IMR-90 (cell line): ENCODE measurements around the gene RPN1. TPM values are rescaled to one million over a fixed set of nuclear protein-coding genes. Genes with fewer than 3 reads are reported as not detected.

Experiments
- ATAC-seq: fragments of 200-7000 bp; cut with Tn5 transposase; 2 replicates; pipeline ENCODE4 v1.9.1; 2020; ENCODE audit warnings: low read depth, mild to moderate bottlenecking, moderate library complexity
- BruUV-seq: library from RNA; stranded (reverse); fragments of 400-500 nt; replicated peaks from 2 replicates; lab custom pipeline; 2021; lab: Mats Ljungman, UMichigan
- CTCF ChIA-PET: fragments of 300-600 bp; formaldehyde crosslinking; extraction: SDS; loops from one replicate; lab custom pipeline; 2021; ENCODE audit warnings: antibody characterized with exemption; lab: Yijun Ruan, JAX
- POLR2A ChIA-PET: fragments of 300-600 bp; sonication (Branson Sonifier 250); formaldehyde crosslinking; loops from one replicate; lab custom pipeline; 2022; ENCODE audit warnings: antibody characterized with exemption; ENCODE audit not compliant: unreplicated experiment; lab: Charles Lee
- DNase-seq: peaks from one replicate; pipeline ENCODE4 v3.0.0; 2013
- H2AFZ ChIP-seq: replicated peaks from 2 replicates; pipeline ENCODE3; 2013; ENCODE audit warnings: low read length, mild to moderate bottlenecking; ENCODE audit not compliant: poor library complexity
- H2AK5ac ChIP-seq: 2 replicates; pipeline ENCODE4 v1.6.1; 2013; ENCODE audit warnings: low read depth, low read length, inconsistent platforms
- H2AK9ac ChIP-seq: replicated peaks from 2 replicates; pipeline ENCODE3; 2013; ENCODE audit warnings: mild to moderate bottlenecking, low read depth, low read length, moderate library complexity; ENCODE audit not compliant: poor library complexity
- H2BK120ac ChIP-seq: 2 replicates; pipeline ENCODE4 v1.6.1; 2013; ENCODE audit warnings: low read depth, low read length, inconsistent platforms
- H2BK15ac ChIP-seq: 3 replicates; pipeline ENCODE4 v1.6.1; 2013; ENCODE audit warnings: low read depth, low read length, inconsistent platforms
- H2BK20ac ChIP-seq: 2 replicates; pipeline ENCODE4 v1.6.1; 2013; ENCODE audit warnings: low read depth, mild to moderate bottlenecking, inconsistent platforms, low read length, moderate library complexity
- H2BK5ac ChIP-seq: 2 replicates; pipeline ENCODE4 v1.6.1; 2013; ENCODE audit warnings: mild to moderate bottlenecking, low read depth, low read length, inconsistent platforms; ENCODE audit not compliant: poor library complexity, severe bottlenecking
- H3K14ac ChIP-seq: replicated peaks from 2 replicates; pipeline ENCODE4 v1.6.1; 2013; ENCODE audit warnings: low read depth, low read length, inconsistent platforms
- H3K18ac ChIP-seq: 2 replicates; pipeline ENCODE4 v1.6.1; 2013; ENCODE audit warnings: low read depth, low read length, control low read depth
- H3K23ac ChIP-seq: 2 replicates; pipeline ENCODE4 v1.6.1; 2013; ENCODE audit warnings: low read depth, low read length, inconsistent platforms
- H3K27ac ChIP-seq: 2 replicates; pipeline ENCODE4 v1.5.1; 2013; ENCODE audit warnings: mild to moderate bottlenecking, control low read depth, low read length; ENCODE audit not compliant: insufficient read depth
- H3K27me3 ChIP-seq: 2 replicates; pipeline ENCODE4 v1.6.1; 2013; ENCODE audit warnings: low read length; ENCODE audit not compliant: control insufficient read depth, insufficient read depth
- H3K36me3 ChIP-seq: 2 replicates; pipeline ENCODE4 v1.6.1; 2013; ENCODE audit warnings: low read length, mixed read lengths; ENCODE audit not compliant: control insufficient read depth, insufficient read depth
- H3K4ac ChIP-seq: 2 replicates; pipeline ENCODE4 v1.6.1; 2013; ENCODE audit warnings: low read depth, low read length, inconsistent platforms
- H3K4me1 ChIP-seq: 2 replicates; pipeline ENCODE4 v1.6.1; 2013; ENCODE audit warnings: low read length, mixed read lengths; ENCODE audit not compliant: control insufficient read depth, insufficient read depth
- H3K4me2 ChIP-seq: 2 replicates; pipeline ENCODE4 v1.6.1; 2013; ENCODE audit warnings: low read depth, mild to moderate bottlenecking, control low read depth, low read length, moderate library complexity
- H3K4me3 ChIP-seq: 2 replicates; pipeline ENCODE4 v1.5.1; 2013; ENCODE audit warnings: low read depth, mild to moderate bottlenecking, control low read depth, low read length, moderate library complexity; ENCODE audit not compliant: insufficient read depth
- H3K56ac ChIP-seq: 2 replicates; pipeline ENCODE4 v1.6.1; 2013; ENCODE audit warnings: low read length, inconsistent platforms; ENCODE audit not compliant: insufficient read depth; ENCODE audit errors: extremely low read depth
- H3K79me1 ChIP-seq, 2 experiments: 2 replicates each; pipeline ENCODE4 v1.6.1; 2013; ENCODE audit warnings: low read length in 2 of 2, inconsistent platforms in 1 of 2, low read depth in 1 of 2
- H3K9ac ChIP-seq: 2 replicates; pipeline ENCODE4 v1.6.1; 2013; ENCODE audit warnings: low read depth, low read length, control low read depth
- H3K9me1 ChIP-seq: 2 replicates; pipeline ENCODE4 v1.6.1; 2013; ENCODE audit warnings: low read length, inconsistent platforms; ENCODE audit not compliant: insufficient read depth
- H3K9me3 ChIP-seq: 2 replicates; pipeline ENCODE4 v1.6.1; 2013; ENCODE audit warnings: low read length; ENCODE audit not compliant: control insufficient read depth, insufficient read depth
- H4K20me1 ChIP-seq: 2 replicates; pipeline ENCODE4 v1.6.1; 2013; ENCODE audit warnings: low read length, inconsistent platforms; ENCODE audit not compliant: insufficient read depth
- H4K5ac ChIP-seq: 2 replicates; pipeline ENCODE4 v1.6.1; 2013; ENCODE audit warnings: mild to moderate bottlenecking, low read depth, low read length, control low read depth
- H4K8ac ChIP-seq, 2 experiments: 2 replicates each; pipeline ENCODE4 v1.6.1; 2013; ENCODE audit warnings: low read depth in 2 of 2, low read length in 2 of 2, control low read depth in 1 of 2, inconsistent platforms in 1 of 2
- H4K91ac ChIP-seq: 2 replicates; pipeline ENCODE4 v1.6.1; 2013; ENCODE audit warnings: low read depth, low read length, inconsistent platforms; ENCODE audit not compliant: insufficient read depth
- BHLHE40 ChIP-seq: fragments of 150-350 bp; IDR thresholded peaks from 2 replicates; pipeline ENCODE4 v1.6.1; 2016; ENCODE audit warnings: mild to moderate bottlenecking, low read depth, low read length
- CEBPB ChIP-seq: IDR thresholded peaks from 2 replicates; pipeline ENCODE4 v1.6.1; 2012; ENCODE audit warnings: low read depth, low read length, improper control_type of control experiment
- CHD1 ChIP-seq: IDR thresholded peaks from 2 replicates; pipeline ENCODE4 v1.6.1; 2012; ENCODE audit warnings: low read depth, low read length, improper control_type of control experiment
- FOS ChIP-seq: fragments of 150-350 bp; IDR thresholded peaks from 2 replicates; pipeline ENCODE4 v1.6.1; 2016; ENCODE audit warnings: low read depth, low read length
- MAFK ChIP-seq: IDR thresholded peaks from 2 replicates; pipeline ENCODE4 v1.6.1; 2012; ENCODE audit warnings: low read depth, low read length, improper control_type of control experiment
- MAZ ChIP-seq: IDR thresholded peaks from 2 replicates; pipeline ENCODE4 v1.6.1; 2012; ENCODE audit warnings: low read depth, mild to moderate bottlenecking, low read length, improper control_type of control experiment, moderate library complexity, borderline replicate concordance
- MXI1 ChIP-seq: IDR thresholded peaks from 2 replicates; pipeline ENCODE4 v1.6.1; 2012; ENCODE audit warnings: low read depth, mild to moderate bottlenecking, low read length, moderate library complexity, borderline replicate concordance
- NFE2L2 ChIP-seq: fragments of 150-350 bp; IDR thresholded peaks from 2 replicates; pipeline ENCODE4 v1.6.1; 2016; ENCODE audit warnings: low read depth, mild to moderate bottlenecking, low read length
- POLR2A ChIP-seq: IDR thresholded peaks from 2 replicates; pipeline ENCODE4 v1.6.1; 2012; ENCODE audit warnings: mild to moderate bottlenecking, low read depth, low read length
- RCOR1 ChIP-seq: IDR thresholded peaks from 2 replicates; pipeline ENCODE4 v1.6.1; 2012; ENCODE audit warnings: mild to moderate bottlenecking, low read length, improper control_type of control experiment; ENCODE audit not compliant: insufficient replicate concordance
- RFX5 ChIP-seq: IDR thresholded peaks from 2 replicates; pipeline ENCODE4 v1.8.0; 2012; ENCODE audit warnings: low read depth, mild to moderate bottlenecking, low read length, moderate library complexity
- dilution Hi-C: fragments of 300-500 bp; cut with HindIII; formaldehyde crosslinking; loops from one replicate; pipeline ENCODE4 v1.14.3; 2018; ENCODE audit warnings: low sequenced_read_pairs; ENCODE audit not compliant: unreplicated experiment
- in situ Hi-C: fragments of 300-500 bp; cut with MboI; formaldehyde crosslinking; loops from 3 replicates; pipeline ENCODE4 v1.14.3; 2019; ENCODE audit warnings: low sequenced_read_pairs, inconsistent platforms, mixed read lengths
- intact Hi-C: fragments of 100-400 bp; cut with micrococcal nuclease; formaldehyde crosslinking; loops from 2 replicates; pipeline ENCODE4 v1.10.0; 2022
- polyA plus RNA-seq, 3 experiments: library from polyadenylated mRNA; depleted of rRNA; stranded (reverse); fragments of >200 nt; gene quantifications; 2 replicates each; pipeline ENCODE4 v1.2.3, GENCODE V29; 2012; ENCODE audit warnings: low replicate concordance in 1 of 3
- total RNA-seq: library from RNA; depleted of rRNA; stranded (reverse); fragments of >200 nt; gene quantifications from 2 replicates; pipeline ENCODE4 v1.2.3, GENCODE V29; 2012
- TF ChIP-seq, protein P1 (sequence below): conservative IDR thresholded peaks from 2 replicates; pipeline ENCODE4 v1.5.1; 2012; ENCODE audit warnings: mild to moderate bottlenecking, low read depth, low read length, improper control_type of control experiment
- TF ChIP-seq, protein P2 (sequence below): fragments of 150-350 bp; IDR thresholded peaks from 2 replicates; pipeline ENCODE4 v1.6.1; 2017; ENCODE audit warnings: mild to moderate bottlenecking, antibody characterized with exemption, low read length, low read depth

The RPN1 gene
- total and polyA plus RNA-seq, 2 of the 4 experiments (the other 2 are of a cell fraction): 252 to 736 TPM

GRCh38 chr3:128584412-128585020 lies 66.1 kb downstream of the RPN1 start (continued):
- TF ChIP-seq, protein P1, sequence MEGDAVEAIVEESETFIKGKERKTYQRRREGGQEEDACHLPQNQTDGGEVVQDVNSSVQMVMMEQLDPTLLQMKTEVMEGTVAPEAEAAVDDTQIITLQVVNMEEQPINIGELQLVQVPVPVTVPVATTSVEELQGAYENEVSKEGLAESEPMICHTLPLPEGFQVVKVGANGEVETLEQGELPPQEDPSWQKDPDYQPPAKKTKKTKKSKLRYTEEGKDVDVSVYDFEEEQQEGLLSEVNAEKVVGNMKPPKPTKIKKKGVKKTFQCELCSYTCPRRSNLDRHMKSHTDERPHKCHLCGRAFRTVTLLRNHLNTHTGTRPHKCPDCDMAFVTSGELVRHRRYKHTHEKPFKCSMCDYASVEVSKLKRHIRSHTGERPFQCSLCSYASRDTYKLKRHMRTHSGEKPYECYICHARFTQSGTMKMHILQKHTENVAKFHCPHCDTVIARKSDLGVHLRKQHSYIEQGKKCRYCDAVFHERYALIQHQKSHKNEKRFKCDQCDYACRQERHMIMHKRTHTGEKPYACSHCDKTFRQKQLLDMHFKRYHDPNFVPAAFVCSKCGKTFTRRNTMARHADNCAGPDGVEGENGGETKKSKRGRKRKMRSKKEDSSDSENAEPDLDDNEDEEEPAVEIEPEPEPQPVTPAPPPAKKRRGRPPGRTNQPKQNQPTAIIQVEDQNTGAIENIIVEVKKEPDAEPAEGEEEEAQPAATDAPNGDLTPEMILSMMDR: peak; percentile 80

GRCh38 chr3:128581566-128581965 lies 69.1 kb downstream of the RPN1 start:
- no peaks in the 10 kb centered on the region for H3K36me3 ChIP-seq
- no peak overlapping the region for H2AK9ac ChIP-seq
- H4K20me1 ChIP-seq: no peaks in the 10 kb centered on the region
- H4K5ac ChIP-seq: no peak overlapping the region
- ChIA-PET POLR2A (no interaction called here), CTCF (interaction anchor here (0.5 to 1.6 kb wide), 3 partner anchors 25 to 156 kb away, joined by 5 to 9 read pairs (median 6); no protein-coding TSS in a partner anchor)
- no peak overlapping the region for H3K4me3 ChIP-seq
- no peak overlapping the region for H3K27ac ChIP-seq
- H3K9ac ChIP-seq: no peak overlapping the region
- no peak overlapping the region for H4K8ac ChIP-seq
- DNase-seq (no peak), ATAC-seq (no peak)
- peaks cover 6% of the 10 kb centered on the region for H3K9me3 ChIP-seq
- H3K4me1 ChIP-seq: no peaks in the 10 kb centered on the region
- H2BK15ac ChIP-seq: no peak overlapping the region
- BruUV-seq: no TSS peak
- H3K23ac ChIP-seq: no peak overlapping the region
- no peak overlapping the region for H2BK5ac ChIP-seq
- no peak overlapping the region for H2BK20ac ChIP-seq
- H3K56ac ChIP-seq: no peak overlapping the region
- H3K18ac ChIP-seq: no peak overlapping the region
- H3K9me1 ChIP-seq: no peaks in the 10 kb centered on the region
- no peak overlapping the region for H4K91ac ChIP-seq
- in situ Hi-C loops (no loop called here), intact Hi-C loops (loop anchor here (5.0 to 10.0 kb wide), 3 partner anchors 79 to 504 kb away; no protein-coding TSS in a partner anchor), dilution Hi-C loops (no loop called here)
- no peak overlapping the region for H2AFZ ChIP-seq
- H3K4me2 ChIP-seq: no peak overlapping the region
- no peaks in the 10 kb centered on the region for H3K79me1 ChIP-seq
- H2BK120ac ChIP-seq: no peak overlapping the region
- no peak overlapping the region for H3K4ac ChIP-seq
- H3K14ac ChIP-seq: no peak overlapping the region
- no peak overlapping the region for H2AK5ac ChIP-seq
- peaks cover 21% of the 10 kb centered on the region for H3K27me3 ChIP-seq
- TF ChIP-seq CEBPB (no peak), NFE2L2 (no peak), RCOR1 (no peak), MXI1 (no peak), MAFK (no peak), RFX5 (no peak), FOS (no peak), BHLHE40 (no peak), CHD1 (no peak), POLR2A (no peak), MAZ (no peak)
- TF ChIP-seq, protein P1: no peak
- TF ChIP-seq, protein P2, sequence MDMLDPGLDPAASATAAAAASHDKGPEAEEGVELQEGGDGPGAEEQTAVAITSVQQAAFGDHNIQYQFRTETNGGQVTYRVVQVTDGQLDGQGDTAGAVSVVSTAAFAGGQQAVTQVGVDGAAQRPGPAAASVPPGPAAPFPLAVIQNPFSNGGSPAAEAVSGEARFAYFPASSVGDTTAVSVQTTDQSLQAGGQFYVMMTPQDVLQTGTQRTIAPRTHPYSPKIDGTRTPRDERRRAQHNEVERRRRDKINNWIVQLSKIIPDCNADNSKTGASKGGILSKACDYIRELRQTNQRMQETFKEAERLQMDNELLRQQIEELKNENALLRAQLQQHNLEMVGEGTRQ: no peak
